ENCODE results near the gene LITAFD.

Gene LITAFD

DNA sequence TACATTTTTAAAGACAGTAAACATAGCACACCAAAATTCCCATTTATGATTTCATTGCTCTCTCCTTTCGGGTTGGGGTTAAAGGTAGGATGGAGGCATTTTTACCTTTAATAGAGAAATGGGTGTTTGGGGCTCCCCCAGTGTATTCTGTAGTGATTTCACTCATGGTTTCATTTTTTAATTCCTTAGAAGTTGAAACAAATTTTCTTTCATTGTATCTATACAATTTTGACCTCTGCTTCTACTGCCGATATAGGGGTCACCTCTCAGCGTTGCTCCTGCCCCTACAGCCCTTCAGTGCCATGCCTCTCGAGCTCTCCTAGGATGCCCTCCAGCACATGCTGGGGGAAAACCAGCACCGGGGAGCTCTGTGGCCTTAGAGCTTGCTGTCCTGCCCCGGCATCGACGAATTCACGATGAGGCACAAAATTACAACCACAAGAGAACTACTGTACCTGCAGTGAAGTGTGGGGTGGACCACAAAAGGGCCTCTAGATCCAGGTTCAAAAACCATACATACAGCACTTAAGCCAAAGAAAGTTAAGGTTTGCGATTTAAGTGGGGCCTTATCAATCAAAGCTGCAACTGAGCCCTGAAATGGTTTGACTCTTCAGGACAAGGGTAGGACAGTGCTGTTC, 39.3 kb downstream of the LITAFD start:
- no peak for FAIRE-seq

DNA sequence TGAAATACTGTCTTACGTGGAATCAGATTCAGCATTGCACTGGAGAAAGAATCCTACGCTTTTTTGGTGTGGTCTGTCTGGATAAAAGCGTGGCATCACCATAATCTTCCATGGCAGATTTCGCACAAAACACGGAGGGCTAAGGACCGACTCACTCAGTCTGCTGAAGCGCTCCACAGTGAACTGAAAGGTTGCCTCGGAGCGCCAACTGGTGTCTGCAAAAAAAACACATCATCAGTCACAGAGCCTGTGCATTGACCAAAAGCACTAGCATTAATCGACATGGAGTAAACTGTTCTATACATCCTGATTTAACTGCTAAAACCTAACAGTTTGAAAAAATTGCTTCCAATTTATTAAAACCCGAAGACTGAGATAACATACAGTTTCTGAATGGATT, 41.0 kb downstream of the LITAFD start:
- no peak for FAIRE-seq

DNA sequence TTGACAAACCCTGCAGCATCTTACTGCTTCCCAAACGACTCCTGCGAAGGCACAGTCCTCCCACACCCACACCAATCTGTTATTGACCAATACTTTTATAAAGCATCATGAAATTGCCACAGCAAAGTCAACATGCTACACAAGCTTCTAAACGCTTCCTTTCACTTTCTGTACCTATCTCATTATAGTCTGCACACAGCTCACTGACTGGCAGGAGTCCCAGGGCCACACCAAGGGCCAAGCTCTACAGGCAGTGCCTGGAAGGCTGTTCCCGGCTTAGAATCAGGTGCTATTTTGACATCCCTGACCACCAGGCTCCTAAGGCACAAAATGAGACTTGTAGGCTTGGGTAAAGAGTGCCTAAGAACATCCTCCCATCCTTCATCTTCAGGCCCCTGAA, 42.1 kb downstream of the LITAFD start:
- no peak for FAIRE-seq

DNA sequence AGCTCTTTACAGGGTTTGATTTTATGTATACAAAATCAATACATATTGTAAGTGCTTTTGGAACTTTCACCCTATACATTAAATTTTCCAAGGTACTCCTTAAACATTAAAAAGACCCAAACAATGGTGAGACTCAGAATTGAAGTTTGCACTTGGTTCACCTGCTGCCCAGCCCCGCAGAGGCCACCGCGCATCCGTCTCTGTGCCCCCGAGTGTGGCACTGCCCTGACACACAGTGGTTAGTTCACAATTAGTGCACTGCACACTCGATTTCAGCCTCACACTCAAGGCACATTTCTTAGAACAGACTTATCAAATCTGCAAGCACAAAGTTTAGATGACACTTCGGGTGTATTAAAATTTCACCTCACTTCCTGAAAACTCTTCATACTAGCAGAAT, 43.3 kb downstream of the LITAFD start:
- FAIRE-seq = no peak

DNA sequence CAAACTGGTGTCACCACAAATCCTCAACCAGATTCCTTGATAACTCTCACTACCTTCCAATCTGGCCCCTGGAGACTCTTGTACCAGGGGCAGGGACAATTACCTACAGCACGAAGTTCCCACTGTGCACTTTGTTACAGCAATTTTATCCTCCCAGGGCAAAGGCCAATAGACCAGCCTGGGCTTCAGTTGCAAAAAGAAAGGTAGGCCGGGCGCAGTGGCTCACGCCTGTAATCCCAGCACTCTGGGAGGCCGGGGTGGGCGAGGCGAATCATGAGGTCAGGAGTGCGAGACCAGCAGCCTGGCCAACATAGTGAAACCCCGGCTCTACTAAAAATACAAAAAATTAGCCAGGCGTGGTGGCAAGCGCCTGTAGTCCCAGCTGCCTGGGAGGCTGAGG, 44.7 kb downstream of the LITAFD start:
- no peak for FAIRE-seq

DNA sequence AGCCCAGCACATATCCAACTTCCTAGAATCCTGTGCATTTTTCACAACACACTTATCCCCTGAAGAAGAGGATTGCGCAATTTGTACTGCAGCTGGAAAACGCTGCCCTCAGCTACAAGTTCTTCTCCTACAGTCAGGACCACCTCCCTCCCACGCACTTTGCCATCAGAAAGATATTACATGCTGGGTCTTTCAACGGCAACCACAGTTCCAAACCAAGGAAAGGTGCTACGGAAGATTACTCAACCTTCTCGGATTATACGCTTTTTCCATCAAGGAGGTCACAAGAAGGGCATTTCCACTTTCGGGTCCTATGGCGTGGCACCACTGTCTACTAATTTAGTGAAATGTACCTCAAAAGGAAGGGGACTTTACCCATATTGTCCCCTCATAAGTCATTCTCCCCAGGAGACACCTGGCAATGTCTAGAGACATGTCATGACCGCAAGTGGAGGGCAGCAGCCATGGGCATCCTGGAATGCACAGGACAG, 46.4 kb downstream of the LITAFD start:
- FAIRE-seq = no peak

DNA sequence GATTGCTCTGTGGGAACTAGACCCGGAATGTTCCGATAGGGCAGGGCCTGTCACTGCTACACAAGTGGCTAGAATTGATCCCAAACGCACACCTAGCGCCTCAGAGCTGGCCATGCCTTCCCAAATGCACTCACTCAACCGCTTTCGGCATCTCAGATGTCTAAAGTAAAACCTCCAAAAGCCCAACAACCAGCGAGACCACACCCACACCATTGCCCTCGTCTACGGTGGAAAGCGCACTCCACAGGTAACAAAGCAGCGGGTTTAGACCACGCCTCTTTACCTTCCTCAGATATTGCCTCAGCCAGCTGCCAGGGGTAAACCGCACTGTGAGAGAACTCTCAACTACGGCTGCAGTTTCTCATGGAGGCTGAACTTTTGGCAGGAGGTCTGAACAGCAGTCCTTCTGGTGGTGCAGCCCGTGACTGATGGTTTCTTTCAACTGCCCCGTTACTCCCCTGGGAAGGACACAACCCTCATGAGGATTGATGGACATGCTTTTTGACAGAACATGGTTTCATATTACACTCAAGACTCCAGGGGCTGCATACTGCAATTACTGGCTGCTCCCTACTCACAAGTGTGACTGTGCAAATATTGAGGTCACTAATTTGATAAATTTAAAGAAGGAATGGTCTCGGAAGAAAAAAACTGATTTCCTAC, 47.1 kb downstream of the LITAFD start:
- FAIRE-seq = no peak

GRCh38 chr16:8931859-8932258, 49.7 kb downstream of the LITAFD start:
- no peak for FAIRE-seq

DNA sequence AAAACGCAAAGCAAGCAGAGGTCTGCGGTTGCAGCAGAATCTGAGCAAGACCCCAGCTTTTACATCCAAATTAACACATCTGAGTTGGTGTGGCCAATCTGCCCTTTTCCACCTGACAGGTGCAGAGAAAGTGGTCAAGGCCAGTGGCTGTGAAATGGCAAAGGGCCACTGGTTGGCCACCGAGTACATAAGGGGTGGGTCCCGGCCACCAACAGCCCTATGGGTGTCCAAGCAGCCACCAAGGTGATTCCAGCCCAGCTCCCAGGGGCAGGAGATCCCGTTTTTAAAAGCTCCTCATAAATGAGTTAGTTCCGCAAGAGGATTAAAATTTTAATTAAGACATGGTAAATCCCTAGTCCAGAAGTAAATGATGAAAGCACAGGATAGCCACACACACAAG, 52.5 kb downstream of the LITAFD start:
- no peak for FAIRE-seq
